Activated CD4-positive, alpha-beta T cell treated with anti-CD3 and anti-CD28 coated beads, Interleukin-2, amount 50 U/mL, for 24 hours (primary cell): ENCODE data around the gene BEND7.
A peak's percentile ranks its signal among the peaks of the same experiment; 100 is the strongest.
"Not testable (repeated sequence)": the region's sequence is repeated elsewhere in the genome, so short reads cannot be mapped to it uniquely, and the experiment has no call there.

Source experiments
- DNase-seq, 2 donors: peaks; one replicate each; pipeline ENCODE4 v3.0.0-alpha.2; 2020; ENCODE audit warnings: low read depth in 1 of 2, low spot score in 1 of 2

Gene BEND7

DNA sequence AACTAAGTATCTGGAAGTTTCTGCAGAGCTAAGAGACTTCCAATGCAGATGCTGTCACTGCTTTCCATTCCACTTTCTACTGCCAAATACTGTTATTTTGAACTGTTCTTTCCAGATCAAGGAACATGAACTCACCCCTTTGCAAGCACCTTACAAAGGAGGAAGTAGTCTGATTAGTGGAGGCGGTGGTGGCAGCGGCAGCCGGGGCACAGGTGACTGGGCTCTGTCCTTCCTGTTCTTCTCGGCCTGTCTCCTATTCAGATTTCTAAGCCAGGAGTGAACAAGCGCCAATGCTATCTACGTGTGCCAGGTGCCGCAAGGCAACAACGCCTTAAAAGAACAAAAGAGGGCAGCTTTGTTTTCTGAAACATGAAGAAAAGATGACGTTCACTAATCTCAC lies 44.9 kb downstream of the BEND7 start:
- DNase-seq, result no peak

DNA sequence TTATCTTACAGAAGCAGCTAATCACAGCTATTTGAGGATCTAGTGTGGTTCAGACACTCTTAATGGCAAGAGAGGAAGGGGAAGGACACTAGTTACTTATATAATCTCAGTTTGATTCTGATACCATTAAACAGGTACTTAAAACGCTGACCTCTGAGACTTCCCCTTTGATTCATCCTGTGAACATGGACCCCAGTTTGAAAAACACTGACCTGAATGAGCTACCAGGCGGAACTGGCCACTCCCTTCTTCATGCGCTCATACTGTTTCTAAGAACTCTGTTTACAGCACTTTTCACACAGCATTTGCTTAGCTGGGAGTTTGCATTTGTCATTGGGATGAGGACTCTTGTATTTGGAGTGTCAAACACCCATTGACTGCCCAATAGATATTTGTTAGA lies 45.7 kb downstream of the BEND7 start:
- no peak for DNase-seq

DNA sequence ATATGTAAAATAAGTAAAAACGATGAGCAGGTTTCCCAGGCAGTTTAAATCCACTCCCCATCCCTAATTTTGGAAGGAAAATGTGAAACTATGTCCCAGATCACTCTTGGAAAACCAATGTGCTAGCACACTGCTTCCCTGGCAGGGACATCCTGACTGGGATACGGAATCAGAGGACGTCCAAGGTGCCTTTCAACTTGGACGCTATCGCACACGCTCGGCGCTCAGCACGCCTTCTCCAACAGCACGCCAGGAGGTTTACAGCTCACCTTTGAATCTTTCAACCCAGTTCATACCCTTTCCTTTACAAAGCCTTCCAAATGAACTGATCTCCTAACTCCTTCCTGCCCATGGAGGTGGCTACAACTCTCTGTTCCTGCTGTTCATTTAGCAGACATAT lies 47.1 kb downstream of the BEND7 start:
- DNase-seq, result no peak

DNA sequence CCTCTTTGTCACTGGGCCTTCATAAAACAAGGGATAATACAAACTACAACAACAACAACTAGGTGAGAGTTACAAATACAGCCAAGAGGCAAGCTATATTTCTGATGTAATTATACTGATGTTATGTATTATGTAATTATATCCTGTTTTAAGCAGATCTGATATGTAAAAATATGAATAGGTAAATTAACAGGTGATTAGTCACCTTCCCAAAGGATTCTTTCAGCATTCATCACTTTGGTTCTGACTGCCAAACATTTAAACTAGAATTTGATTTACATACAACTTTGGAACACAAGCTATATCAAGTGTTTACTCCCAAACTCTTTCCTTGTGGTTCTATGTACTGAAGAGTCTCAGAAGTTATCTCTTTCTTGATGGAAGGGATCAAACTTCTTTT lies 53.7 kb downstream of the BEND7 start:
- no peak for DNase-seq

DNA sequence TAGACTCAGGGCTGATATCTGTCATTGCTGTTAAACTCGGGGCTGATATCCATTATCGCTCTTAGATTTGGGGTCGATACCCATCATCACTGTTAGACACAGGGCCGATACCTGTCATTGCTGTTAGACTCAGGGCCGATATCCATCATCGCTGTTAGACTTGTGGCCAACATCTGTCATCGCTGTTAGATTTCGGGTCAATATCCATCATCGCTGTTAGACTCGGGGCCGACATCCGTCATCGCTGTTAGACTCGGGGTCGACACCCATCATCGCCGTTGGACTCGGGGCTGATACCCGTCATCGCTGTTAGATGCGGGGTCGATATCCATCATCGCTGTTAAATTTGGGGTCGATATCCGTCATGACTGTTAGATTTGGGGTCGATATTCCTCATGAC lies 54.8 kb downstream of the BEND7 start:
- no peak for DNase-seq

DNA sequence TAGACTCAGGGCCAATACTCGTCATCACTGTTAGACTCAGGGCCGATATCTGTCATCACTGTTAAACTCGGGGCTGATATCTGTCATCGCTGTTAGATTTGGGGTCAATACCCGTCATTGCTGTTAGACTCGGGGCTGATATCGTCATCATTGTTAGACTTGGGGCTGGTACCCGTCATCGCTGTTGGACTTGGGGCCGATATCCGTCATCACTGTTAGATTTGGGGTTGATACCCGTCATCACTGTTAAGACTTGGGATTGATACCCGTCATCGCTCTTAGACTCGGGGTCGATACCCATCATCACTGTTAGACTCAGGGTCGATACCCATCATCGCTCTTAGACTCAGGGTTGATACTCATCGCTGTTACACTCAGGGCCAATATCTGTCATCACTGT lies 56.5 kb downstream of the BEND7 start:
- DNase-seq, result no peak

DNA sequence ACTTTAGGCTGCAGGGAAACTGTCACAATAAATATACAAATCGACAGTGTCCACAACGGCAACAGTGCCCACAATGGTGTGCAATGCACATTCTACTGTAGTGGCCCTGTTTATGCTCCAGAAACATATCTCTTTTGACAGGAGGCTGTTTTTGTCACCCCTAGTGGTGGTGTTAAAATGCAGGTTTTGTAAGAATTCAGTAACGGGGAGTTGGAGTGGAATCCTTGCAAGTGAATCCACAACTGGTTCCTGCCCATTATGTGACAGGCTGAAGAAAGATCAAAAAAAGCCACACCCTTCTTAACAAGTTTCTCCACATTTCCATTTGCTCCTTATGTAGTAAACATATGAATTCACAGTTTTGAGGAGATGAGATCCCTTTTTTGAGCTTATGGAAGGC lies 58.5 kb downstream of the BEND7 start:
- DNase-seq, result no peak

DNA sequence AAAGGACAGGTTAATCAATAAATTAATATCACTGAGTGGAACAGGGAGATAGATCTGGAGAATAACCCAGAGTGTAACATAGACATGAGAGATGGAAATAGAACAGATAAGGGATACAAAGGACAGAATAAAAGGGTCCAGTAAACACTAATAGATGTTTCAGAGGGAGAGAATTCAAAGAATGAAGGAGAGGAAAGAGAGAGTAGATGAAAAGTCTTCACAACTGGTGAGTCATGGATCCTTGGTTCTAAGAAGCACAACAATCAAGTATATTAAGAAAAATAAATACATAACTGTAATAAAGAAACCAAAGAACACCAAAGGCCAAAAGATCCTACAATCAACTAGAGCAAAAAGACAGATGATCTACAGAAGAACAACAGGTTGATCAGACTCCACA lies 66.3 kb downstream of the BEND7 start:
- DNase-seq, result no peak

DNA sequence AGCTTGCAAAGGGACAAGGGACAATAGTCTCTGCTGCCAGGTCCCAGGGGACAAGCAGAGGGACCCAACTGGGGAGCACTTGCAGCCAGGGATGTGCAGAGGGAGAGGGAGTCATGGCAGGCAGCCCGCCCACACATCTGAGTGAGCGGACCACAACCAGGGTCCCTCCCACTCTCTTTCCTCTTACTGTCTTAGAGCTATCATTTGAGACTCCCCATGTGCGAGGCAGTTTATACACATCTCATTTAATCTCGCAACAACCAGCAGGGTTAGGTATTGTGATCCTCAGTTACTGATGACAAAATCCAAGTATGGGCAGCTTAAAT lies 70.2 kb downstream of the BEND7 start:
- no peak for DNase-seq

DNA sequence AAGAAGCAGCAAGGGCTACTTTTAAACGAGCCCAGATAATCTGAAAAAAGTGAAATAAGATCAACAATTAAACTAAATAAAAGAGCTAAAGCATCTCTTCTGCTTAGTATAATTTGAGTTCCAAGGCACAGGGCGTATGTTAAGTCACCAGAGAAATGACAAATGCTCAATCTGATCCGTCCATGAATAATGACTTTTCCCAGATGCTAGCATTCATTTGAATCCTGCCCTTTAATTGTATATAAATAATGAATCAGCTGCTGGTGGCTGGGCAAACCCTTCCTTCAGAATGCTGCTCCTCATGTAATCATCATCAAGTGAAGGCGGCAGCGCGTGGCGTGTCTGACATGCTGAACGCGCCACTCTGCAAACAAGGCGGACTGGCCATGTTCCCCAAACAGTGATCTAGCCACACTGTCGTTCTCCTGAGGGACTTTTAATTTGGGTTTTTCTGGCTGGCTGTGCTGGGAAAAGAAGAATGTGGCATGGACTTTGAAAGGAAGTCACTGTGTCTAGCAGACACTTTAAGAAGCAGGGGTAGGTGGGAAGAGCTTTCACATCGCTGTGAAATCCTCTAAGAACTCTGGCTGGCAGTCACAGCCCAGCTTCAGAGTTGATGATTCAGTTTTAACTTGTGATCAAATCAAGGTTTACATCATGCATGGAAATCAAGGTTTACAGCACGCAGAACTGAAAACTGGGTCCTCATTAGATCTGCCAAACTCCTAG lies 70.7 kb downstream of the BEND7 start:
- DNase-seq, result no peak

DNA sequence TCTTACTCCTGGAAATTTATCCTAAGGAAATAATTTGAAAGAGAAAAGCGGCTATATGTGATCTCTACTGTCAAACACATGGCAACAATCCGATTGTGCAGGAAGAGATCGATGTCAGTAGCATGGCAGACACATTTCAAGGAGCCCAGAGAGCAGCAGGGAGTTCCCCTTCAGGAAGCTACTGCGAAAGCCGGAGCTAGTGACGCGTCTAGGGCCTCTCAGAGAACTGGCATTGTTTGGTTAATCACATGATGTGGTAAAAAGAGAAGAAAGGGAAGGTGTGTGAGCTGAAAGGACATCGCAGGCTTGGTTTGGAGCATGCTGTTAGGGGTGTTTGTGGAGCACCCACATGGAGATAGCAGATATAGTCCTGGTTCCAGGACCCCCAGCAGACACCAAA lies 74.9 kb downstream of the BEND7 start:
- no peak for DNase-seq

DNA sequence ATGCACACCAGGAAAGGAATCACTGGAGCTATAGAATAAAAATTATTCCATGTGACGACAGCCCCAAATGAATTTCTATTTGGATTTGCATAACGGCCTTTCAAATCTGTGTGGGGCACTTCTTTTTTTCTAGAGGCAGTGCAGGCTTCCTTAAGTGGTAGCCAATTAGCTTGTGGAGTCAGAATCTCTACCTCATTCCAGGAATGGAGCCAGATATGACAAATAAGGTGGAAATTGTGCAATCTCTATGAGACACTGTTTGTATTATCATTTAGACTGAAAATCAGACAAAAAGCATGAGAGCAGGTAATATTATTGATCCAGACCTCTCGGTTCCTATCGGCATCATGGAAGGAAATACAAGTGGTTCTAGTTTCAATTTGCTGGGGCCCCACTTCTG lies 78.7 kb downstream of the BEND7 start:
- DNase-seq, result no peak

DNA sequence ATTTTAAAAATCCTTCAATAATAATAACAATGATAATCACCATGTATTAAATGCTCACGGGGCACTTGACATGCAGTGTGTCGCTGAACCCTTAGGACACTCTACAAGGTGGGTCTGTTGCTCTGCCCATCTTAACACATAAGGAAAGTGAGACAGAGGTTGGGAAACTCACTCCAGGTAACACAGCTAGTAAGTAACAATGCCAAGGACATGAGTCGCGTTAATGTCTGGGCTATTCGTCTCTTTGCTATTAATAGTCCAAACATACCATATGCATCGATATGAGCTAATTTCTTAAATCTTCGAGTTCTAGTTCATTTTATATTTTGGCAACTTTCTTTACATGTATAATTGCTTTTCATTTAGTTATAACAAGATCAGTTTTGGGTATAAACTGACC lies 79.5 kb downstream of the BEND7 start:
- no peak for DNase-seq

DNA sequence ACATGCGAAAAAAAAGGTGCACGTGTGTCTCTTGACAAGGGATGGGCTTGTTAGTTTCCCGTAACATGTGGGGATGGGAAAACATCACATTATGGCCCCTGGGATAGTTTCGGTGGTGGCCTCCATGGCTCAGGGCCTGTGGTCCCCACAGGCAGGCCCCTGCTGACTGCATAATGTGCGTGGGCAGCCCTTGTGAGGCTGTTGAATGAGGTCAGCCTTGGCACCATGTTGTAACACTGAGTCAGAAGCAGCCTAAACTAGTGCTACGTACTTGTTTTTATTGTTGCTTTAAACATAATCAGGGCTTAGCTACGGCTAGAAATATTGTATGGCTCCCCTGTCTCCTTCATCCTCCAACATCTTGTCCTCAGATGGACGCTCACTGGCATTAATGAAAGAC lies 80.6 kb downstream of the BEND7 start:
- DNase-seq, result no peak

DNA sequence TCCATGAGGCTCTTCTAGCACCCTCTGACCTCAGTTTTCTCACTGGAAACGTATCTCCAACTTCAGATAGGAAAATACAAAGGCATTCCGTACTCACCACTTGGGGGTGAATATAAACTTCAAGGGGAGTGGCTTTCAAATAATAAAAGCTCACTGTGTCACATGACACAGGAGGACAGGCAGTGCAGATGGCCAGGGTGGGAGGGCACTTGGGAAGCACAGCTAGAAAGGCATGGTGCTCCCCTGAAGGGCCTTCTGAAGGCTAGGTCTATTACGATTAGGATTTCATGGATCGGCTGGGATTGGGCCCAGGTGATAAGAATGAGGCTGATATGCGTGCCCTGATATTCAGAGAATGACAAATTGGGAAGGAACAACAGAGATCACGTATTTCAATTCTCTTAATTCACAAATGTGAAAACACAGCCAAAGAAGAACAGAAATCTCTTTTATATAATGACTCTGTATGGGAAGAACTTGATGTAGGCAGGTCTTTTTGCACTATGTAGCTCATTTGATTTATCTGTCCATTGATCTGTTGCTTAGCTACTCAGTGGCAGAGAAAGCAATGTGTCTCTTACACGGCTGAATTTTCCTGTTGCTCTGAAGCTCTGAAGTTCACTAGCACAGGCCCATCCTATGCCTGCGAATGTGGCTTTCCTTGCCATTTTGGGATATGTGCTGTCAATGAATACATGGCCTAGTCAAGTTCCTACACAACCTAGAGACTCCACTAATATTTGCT lies 83.0 kb downstream of the BEND7 start:
- DNase-seq, result no peak

DNA sequence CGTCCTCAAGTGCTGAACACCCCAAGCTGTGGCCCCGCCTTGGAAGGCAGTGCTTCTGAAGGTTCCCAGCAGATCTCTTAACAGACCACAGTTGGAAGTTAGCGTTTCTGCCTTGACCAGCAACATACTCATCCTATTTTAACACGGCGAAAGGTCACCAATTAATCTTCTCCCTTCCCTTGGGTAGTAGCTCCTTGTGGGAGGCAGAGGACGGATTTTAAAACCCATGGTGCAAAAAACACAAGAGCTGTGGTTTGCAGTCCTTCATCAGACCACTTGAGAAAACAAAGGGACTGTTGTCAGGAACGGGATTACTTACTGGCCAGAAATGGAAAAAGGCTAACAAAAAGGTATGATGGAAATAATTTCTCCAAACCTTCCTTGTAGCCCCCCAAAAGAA lies 87.3 kb downstream of the BEND7 start:
- no peak for DNase-seq

DNA sequence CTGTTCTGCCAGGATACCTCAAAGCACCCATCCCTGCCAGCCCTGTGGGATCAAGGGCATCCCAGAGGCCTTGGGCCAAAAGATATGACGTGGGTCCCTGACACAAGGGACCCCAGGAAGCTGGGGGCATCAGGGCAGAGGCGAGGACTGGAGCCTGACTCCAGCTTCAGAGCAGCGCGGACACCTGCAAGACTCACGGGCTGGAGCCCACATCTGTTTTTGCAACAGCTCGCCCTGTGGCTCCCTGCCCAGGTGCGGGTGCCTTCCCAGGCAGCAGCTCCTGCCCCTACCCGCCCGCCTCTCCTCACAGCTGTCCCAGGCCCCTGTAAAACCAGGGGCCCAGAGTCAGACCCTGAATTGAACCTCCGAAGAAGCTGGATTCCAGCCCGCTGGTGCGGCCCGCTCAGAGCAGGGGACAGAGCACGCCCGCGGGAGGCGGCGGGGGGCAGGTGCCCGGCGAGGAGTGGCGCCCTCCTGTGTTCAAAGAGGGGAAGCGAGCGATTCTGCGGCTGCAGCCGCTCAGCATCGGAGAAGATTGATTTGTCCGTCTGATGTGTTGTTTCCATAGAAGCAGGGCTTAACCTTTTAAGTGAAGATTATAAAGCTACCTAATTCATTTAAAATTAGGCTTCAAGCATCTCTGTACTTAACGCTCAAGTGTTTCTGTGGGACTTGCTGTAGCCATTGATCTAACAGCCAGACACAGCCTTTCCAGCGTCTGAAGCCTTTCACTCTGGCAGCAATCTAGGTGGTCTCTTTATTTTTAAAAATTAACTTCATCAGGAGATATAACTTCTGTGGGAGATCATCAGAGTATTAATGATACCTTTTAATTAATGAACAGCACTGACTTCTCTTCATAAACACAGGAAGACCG lies 88.4 kb downstream of the BEND7 start:
- DNase-seq, result peak; percentile 44 to 51

DNA sequence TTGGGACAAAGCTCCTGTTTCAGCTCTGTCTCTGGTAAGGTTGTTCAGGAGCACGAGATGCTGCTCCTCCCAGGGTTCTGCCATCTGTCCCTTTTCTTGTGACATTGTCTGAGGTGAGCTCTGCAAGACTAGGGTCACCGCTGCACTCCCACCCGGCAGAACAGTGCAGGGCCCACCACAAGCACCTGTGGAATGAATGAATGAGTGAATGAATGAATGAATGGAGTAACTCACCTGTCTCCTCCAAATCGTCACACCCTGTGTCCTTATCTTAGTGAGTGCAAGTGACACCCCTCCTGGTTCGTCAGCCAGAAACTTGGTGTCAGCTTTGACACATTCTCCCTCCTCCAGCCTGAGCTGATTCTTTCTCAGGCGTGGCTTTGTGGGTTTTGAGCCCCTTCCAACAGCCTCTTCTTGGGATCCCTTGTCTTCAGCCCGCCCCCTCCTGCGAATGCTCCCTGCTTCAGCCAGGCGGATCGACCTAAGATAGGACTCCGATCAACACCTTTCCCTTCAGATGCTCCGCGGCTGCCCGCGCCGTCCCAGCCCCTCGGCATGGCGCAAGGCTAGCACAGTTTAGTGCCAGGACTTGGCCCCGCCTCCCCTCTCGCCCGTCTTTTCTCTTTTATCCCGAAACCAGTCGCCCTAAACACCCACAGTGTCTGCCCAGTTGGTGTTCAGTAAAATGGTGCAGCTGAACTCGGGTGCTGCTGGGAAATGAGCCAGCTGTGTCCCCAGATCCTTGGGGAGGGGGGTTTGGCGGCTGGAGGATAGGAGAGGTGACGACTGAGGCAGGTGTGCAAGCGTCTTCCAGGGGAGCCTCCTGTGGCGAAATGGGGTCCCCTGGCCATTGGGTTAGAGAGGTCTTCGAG lies 89.3 kb downstream of the BEND7 start:
- no peak for DNase-seq

DNA sequence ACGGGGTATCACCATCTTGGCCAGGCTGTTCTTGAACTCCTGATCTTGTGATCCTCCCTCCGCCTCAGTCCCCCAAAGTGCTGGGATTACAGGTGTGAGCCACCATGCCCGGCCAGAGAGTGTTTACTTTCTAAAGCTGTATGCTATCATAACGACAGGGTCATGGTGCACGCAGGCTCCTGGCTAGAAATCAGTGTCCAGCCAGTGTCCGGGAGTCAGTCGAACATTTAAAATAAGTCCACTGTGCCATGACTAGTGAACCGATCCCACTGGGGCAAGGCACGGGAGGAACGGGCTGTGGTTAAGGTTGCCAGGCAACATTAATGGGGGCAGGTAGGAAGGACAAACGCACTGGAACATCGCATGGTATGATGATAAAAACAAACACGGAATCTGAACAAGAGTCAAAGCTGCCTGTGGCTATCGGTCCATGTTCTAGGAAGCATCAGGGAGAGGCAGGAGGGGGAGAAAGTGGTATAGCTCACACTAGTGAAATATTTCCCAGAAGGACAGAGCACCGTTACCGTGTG lies 91.7 kb downstream of the BEND7 start:
- DNase-seq, result no peak

DNA sequence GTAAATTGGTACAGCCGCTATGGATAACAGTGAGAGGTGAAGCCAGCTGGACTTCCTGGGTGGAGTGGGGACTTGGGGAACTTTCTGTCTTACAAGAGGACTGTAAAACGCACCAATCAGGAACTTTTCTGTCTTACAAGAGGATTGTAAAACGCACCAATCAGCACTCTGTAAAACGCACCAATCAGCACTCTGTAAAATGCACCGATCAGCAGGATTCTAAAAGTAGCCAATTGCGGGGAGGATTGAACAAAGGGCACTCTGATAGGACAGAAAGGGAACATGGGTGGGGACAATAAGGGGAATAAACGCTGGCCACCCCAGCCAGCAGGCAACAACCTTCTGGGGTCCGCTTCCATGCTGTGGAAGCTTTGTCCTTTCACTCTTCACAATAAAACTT lies 100.9 kb downstream of the BEND7 start:
- not testable (repeated sequence) for DNase-seq

DNA sequence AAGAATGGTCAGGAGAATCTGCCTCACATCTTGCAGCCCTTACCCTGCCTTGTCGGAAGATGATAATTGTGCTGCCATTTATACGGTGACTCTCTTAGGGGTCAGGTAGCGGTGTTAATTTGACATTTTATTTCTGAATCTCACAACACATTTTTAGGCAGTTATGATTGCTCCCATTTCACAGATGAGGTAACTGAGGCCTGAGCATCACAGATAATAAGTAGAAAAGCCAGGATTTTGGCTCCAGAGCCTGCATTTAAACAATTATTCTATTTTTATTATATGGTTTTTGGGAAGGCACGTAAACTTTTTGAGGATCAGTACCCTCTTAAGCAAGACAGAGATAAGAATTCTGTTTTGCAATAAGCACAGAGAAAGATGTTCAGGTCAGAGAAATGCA lies 103.4 kb downstream of the BEND7 start:
- no peak for DNase-seq
